MM.1S (cell line): ENCODE data around the gene SH3PXD2B.

Experiments used
- CTCF ChIP-seq: fragments of 300-600 bp; sonication (generic); IDR thresholded peaks from 2 replicates; pipeline ENCODE4 v1.5.1; 2016; ENCODE audit warnings: antibody characterized with exemption, low read length, mixed read lengths
- EZH2 ChIP-seq: fragments of 300-600 bp; sonication (generic); optimal IDR thresholded peaks from 2 replicates; pipeline ENCODE3; 2017; ENCODE audit warnings: low read depth, mild to moderate bottlenecking, antibody characterized with exemption, low read length, mixed read lengths
- EZH2phosphoT487 ChIP-seq: fragments of 300-600 bp; sonication (generic); IDR thresholded peaks from 2 replicates; pipeline ENCODE4 v1.6.1; 2018; ENCODE audit warnings: antibody characterized with exemption, low read length

GRCh38 chr5:172469697-172470096, 15.4 kb upstream of the SH3PXD2B start:
- TF ChIP-seq CTCF (no peak), EZH2 (no peak), EZH2phosphoT487 (no peak)
